Progenitor cell of endocrine pancreas (in vitro differentiated cells): ENCODE data around the gene OLFML2A. TPM values are rescaled to one million over a fixed set of nuclear protein-coding genes. Genes with fewer than 3 reads are reported as not detected.
A peak's percentile ranks its signal among the peaks of the same experiment; 100 is the strongest.

Source experiments
- DNase-seq: peaks from one replicate; pipeline ENCODE4 v3.0.0; 2021; ENCODE audit warnings: low spot score; ENCODE audit not compliant: unreplicated experiment
- H3K27ac Mint-ChIP-seq: 2 replicates; pipeline ENCODE4 v1.8.0; 2021; ENCODE audit warnings: mild to moderate bottlenecking, moderate library complexity, mixed read lengths
- H3K27me3 Mint-ChIP-seq: 2 replicates; pipeline ENCODE4 v1.8.0; 2021; ENCODE audit warnings: mixed read lengths
- H3K36me3 Mint-ChIP-seq: 2 replicates; pipeline ENCODE4 v1.8.0; 2022; ENCODE audit warnings: mixed read lengths; ENCODE audit not compliant: insufficient read depth
- H3K4me1 Mint-ChIP-seq: 2 replicates; pipeline ENCODE4 v1.8.0; 2021; ENCODE audit warnings: low read depth, mixed read lengths
- H3K4me3 Mint-ChIP-seq: 2 replicates; pipeline ENCODE4 v1.8.0; 2021; ENCODE audit warnings: low read depth, mild to moderate bottlenecking, moderate library complexity, mixed read lengths
- H3K9me3 Mint-ChIP-seq: 2 replicates; pipeline ENCODE4 v1.8.0; 2021; ENCODE audit warnings: low read depth, mixed read lengths
- CTCF ChIP-seq: fragments of 200-600 bp; sonication (generic); IDR thresholded peaks from one replicate; pipeline ENCODE4 v1.5.0; 2021; ENCODE audit warnings: antibody characterized with exemption, mild to moderate bottlenecking; ENCODE audit not compliant: unreplicated experiment
- total RNA-seq: library from RNA; stranded (reverse); gene quantifications from 2 replicates; pipeline ENCODE4 v1.2.1, GENCODE V29; 2021

OLFML2A gene
- total RNA-seq, 1 donor from 2014 or later = 2.5 TPM

GRCh38 chr9:124760719-124761118, 16.2 kb upstream of the OLFML2A start:
- TF ChIP-seq CTCF = no peak
- Mint-ChIP-seq H3K9me3 (no peaks in the 10 kb centered on the region), H3K27ac (no peak overlapping the region), H3K27me3 (no peaks in the 10 kb centered on the region), H3K36me3 (no peaks in the 10 kb centered on the region), H3K4me3 (no peak overlapping the region), H3K4me1 (peaks cover 76% of the 10 kb centered on the region)
- no peak for DNase-seq

- Mint-ChIP-seq H3K27ac (no peak overlapping the region), H3K36me3 (no peaks in the 10 kb centered on the region), H3K4me3 (no peak overlapping the region), H3K9me3 (no peaks in the 10 kb centered on the region), H3K4me1 (peaks cover 76% of the 10 kb centered on the region), H3K27me3 (no peaks in the 10 kb centered on the region)
- DNase-seq = no peak
- no peak for TF ChIP-seq CTCF
These were observed 15.7 kb upstream of the OLFML2A start for GRCh38 chr9:124761196-124761595.

GRCh38 chr9:124761710-124762109, 15.2 kb upstream of the OLFML2A start:
- Mint-ChIP-seq H3K27me3 (no peaks in the 10 kb centered on the region), H3K9me3 (no peaks in the 10 kb centered on the region), H3K36me3 (no peaks in the 10 kb centered on the region), H3K4me1 (peaks cover 76% of the 10 kb centered on the region), H3K4me3 (no peak overlapping the region), H3K27ac (no peak overlapping the region)
- no peak for DNase-seq
- no peak for TF ChIP-seq CTCF

GRCh38 chr9:124762633-124763032, 14.3 kb upstream of the OLFML2A start:
- Mint-ChIP-seq H3K27ac (no peak overlapping the region), H3K36me3 (no peaks in the 10 kb centered on the region), H3K9me3 (no peaks in the 10 kb centered on the region), H3K4me3 (no peak overlapping the region), H3K27me3 (no peaks in the 10 kb centered on the region), H3K4me1 (peaks cover 75% of the 10 kb centered on the region)
- no peak for TF ChIP-seq CTCF
- no peak for DNase-seq

- Mint-ChIP-seq H3K27ac (peak overlapping the region; percentile 12), H3K4me3 (no peak overlapping the region), H3K36me3 (no peaks in the 10 kb centered on the region), H3K27me3 (no peaks in the 10 kb centered on the region), H3K9me3 (no peaks in the 10 kb centered on the region), H3K4me1 (peaks cover 70% of the 10 kb centered on the region)
- TF ChIP-seq CTCF = peak; percentile 48
- no peak for DNase-seq
These were observed 12.0 kb upstream of the OLFML2A start for GRCh38 chr9:124764774-124765438.
